ENCODE results near the gene OLFM1.

DNA sequence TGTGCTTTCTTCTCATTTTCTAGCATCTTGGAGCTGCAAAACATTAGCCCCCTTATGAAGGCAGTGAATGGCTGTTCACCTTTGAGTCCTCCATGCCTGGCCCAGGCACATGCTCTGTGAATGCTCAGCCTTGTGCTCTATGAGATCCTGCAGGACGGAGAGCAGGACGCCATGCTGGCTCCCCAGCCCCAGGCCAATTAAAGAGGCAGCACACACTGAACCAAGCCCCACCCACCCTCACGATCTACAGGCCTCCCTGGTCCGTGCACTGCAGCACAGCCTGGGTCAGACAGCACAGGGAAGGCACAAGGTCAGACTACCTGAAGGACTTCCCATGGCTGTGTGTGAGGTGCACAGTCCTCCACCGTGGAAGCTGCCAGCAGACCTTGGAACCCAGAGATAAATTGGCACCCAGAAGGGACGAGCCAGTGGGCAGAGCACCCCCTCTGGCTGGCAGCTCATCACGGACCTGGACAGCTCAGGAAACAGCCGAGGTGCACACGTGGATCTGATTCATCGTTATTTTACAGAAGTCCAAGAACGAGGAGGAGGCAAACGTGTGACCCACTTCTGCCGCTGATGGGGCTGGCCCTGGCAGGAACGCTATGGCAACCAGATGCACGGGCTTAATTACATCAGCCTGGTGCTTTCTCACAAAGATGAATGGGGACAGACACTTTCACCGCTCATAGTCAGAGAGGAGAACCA lies 59.5 kb downstream of the OLFM1 start:
- TF ChIP-seq EZH2 (IDR thresholded peaks at IDR 0.05): no peak
- TF ChIP-seq POLR2AphosphoS5 (IDR thresholded peaks at IDR 0.05; ENCODE audit: borderline replicate concordance, low read depth, low read length): no peak

Measured in SK-N-MC (cell line).